Vagina (tissue), 2 donors: ENCODE results near the gene UBE4B. TPM values are rescaled to one million over a fixed set of nuclear protein-coding genes. Genes with fewer than 3 reads are reported as not detected.
A peak's percentile ranks its signal among the peaks of the same experiment; 100 is the strongest.
"Not testable (repeated sequence)": the region's sequence is repeated elsewhere in the genome, so short reads cannot be mapped to it uniquely, and the experiment has no call there.

Experiments
- DNase-seq, 2 donors: peaks; one replicate each; pipeline ENCODE4 v3.0.0-alpha.2; 2017; ENCODE audit errors: extremely low spot score in 2 of 2
- H3K27ac ChIP-seq: fragments of 200-600 bp; sonication (generic); one replicate; pipeline ENCODE4 v1.5.1; 2019
- H3K27me3 ChIP-seq: fragments of 200-600 bp; sonication (generic); one replicate; pipeline ENCODE4 v1.5.1; 2019
- H3K36me3 ChIP-seq, 2 donors: fragments of 200-600 bp; sonication (generic); one replicate each; pipeline ENCODE4 v1.5.1; 2017 to 2019
- H3K4me1 ChIP-seq: fragments of 200-600 bp; sonication (generic); one replicate; pipeline ENCODE4 v1.5.1; 2019
- H3K4me3 ChIP-seq, 2 donors: fragments of 200-600 bp; sonication (generic); 1 replicate in 1 of 2; 2 replicates in 1 of 2; pipeline ENCODE4 v1.5.1; 2016 to 2019
- H3K9me3 ChIP-seq: fragments of 200-600 bp; sonication (generic); one replicate; pipeline ENCODE4 v1.5.1; 2019
- CTCF ChIP-seq, 3 experiments: fragments of 450-650 bp in 2 of 3; fragments of 200-600 bp in 1 of 3; sonication (generic) in 1 of 3; IDR thresholded peaks; one replicate each; pipeline ENCODE4 v1.5.1; 2017 to 2019; ENCODE audit warnings: antibody characterized with exemption in 3 of 3, mild to moderate bottlenecking in 2 of 3, moderate library complexity in 2 of 3
- POLR2A ChIP-seq, 2 donors: fragments of 450-650 bp; IDR thresholded peaks; one replicate each; pipeline ENCODE4 v1.6.1; 2017; ENCODE audit warnings: antibody characterized with exemption in 2 of 2, mild to moderate bottlenecking in 2 of 2, moderate library complexity in 2 of 2
- POLR2AphosphoS5 ChIP-seq, 2 donors: sonication (generic); formaldehyde crosslinking; IDR thresholded peaks; one replicate each; pipeline ENCODE4 v1.9.0; 2017; ENCODE audit warnings: antibody characterized with exemption in 2 of 2, mild to moderate bottlenecking in 2 of 2, low read depth in 1 of 2; ENCODE audit not compliant: insufficient read depth in 1 of 2
- intact Hi-C: fragments of 100-400 bp; cut with DNase I; formaldehyde crosslinking; loops from one replicate; pipeline ENCODE4 v1.15.1; 2023
- total RNA-seq: library from RNA; depleted of rRNA; stranded (reverse); fragments of >200 nt; gene quantifications from one replicate; pipeline ENCODE4 v1.2.3, GENCODE V29; 2016

Gene UBE4B
- total RNA-seq, 1 donor from 2014 or later = 51.1 TPM

GRCh38 chr1:10104834-10105233 is 72.1 kb downstream of the UBE4B start:
- intact Hi-C loops = no loop called here

GRCh38 chr1:10105484-10105883 is 72.7 kb downstream of the UBE4B start:
- Histone ChIP-seq H3K36me3 (peaks cover 0 to 46% of the 10 kb centered on the region in 2 donors), H3K27ac (no peak overlapping the region), H3K27me3 (no peaks in the 10 kb centered on the region), H3K4me3 (no peak overlapping the region), H3K4me1 (peaks cover 40% of the 10 kb centered on the region), H3K9me3 (no peaks in the 10 kb centered on the region)
- intact Hi-C loops = no loop called here
- no peak for TF ChIP-seq POLR2AphosphoS5 (IDR thresholded peaks at IDR 0.05; ENCODE audit: insufficient read depth in 1 of 2, low read depth in 1 of 2)
- TF ChIP-seq POLR2A (IDR thresholded peaks at IDR 0.05) = no peak
- TF ChIP-seq CTCF (IDR thresholded peaks at IDR 0.05) = no peak
- DNase-seq = no peak

More at GRCh38 chr1:10104834-10105233, 72.1 kb downstream of the UBE4B start:
- Histone ChIP-seq H3K4me1 (peaks cover 40% of the 10 kb centered on the region), H3K9me3 (no peaks in the 10 kb centered on the region), H3K27me3 (no peaks in the 10 kb centered on the region), H3K4me3 (no peak overlapping the region), H3K36me3 (peaks cover 0 to 46% of the 10 kb centered on the region in 2 donors), H3K27ac (no peak overlapping the region)
- DNase-seq = no peak
- TF ChIP-seq POLR2A (IDR thresholded peaks at IDR 0.05) (no peak), CTCF (IDR thresholded peaks at IDR 0.05) (no peak), POLR2AphosphoS5 (IDR thresholded peaks at IDR 0.05; ENCODE audit: insufficient read depth in 1 of 2, low read depth in 1 of 2) (no peak)

- intact Hi-C loops = no loop called here
- H3K9me3 ChIP-seq = no peaks in the 10 kb centered on the region
- no peak for DNase-seq
- H3K27me3 ChIP-seq = no peaks in the 10 kb centered on the region
- TF ChIP-seq POLR2AphosphoS5 (IDR thresholded peaks at IDR 0.05; ENCODE audit: insufficient read depth in 1 of 2, low read depth in 1 of 2) (no peak), CTCF (IDR thresholded peaks at IDR 0.05) (no peak), POLR2A (IDR thresholded peaks at IDR 0.05) (no peak)
- peaks cover 0 to 48% of the 10 kb centered on the region in 2 donors for H3K36me3 ChIP-seq
- H3K4me1 ChIP-seq = peaks cover 40% of the 10 kb centered on the region
- H3K27ac ChIP-seq = no peak overlapping the region
- H3K4me3 ChIP-seq = no peak overlapping the region
Observed at GRCh38 chr1:10106241-10106640, 73.5 kb downstream of the UBE4B start.

- H3K27ac ChIP-seq = peak overlapping the region; percentile 38
- TF ChIP-seq POLR2A (IDR thresholded peaks at IDR 0.05) = no peak
- TF ChIP-seq CTCF (IDR thresholded peaks at IDR 0.05) = no peak
- TF ChIP-seq POLR2AphosphoS5 (IDR thresholded peaks at IDR 0.05; ENCODE audit: insufficient read depth in 1 of 2, low read depth in 1 of 2) = no peak
- peaks cover 40% of the 10 kb centered on the region for H3K4me1 ChIP-seq
- no peaks in the 10 kb centered on the region for H3K9me3 ChIP-seq
- peaks cover 0 to 52% of the 10 kb centered on the region in 2 donors for H3K36me3 ChIP-seq
- DNase-seq = no peak
- H3K27me3 ChIP-seq = no peaks in the 10 kb centered on the region
- intact Hi-C loops = no loop called here
- H3K4me3 ChIP-seq = no peak overlapping the region
Observed at GRCh38 chr1:10106756-10107475, 74.2 kb downstream of the UBE4B start.

GRCh38 chr1:10107476-10107847 is 74.7 kb downstream of the UBE4B start:
- H3K9me3 ChIP-seq, intact Hi-C loops, H3K4me3 ChIP-seq, DNase-seq, H3K27me3 ChIP-seq: not testable (repeated sequence)
- H3K36me3 ChIP-seq = peaks cover 0 to 51% of the 10 kb centered on the region in 2 donors
- H3K27ac ChIP-seq = peak overlapping the region; percentile 38
- peaks cover 40% of the 10 kb centered on the region for H3K4me1 ChIP-seq
